ENCODE data around the gene LTBP3.

The LTBP3 gene

GRCh38 chr11:65542738-65543390, 15.3 kb downstream of the LTBP3 start:
- Histone ChIP-seq H3K9ac (ENCODE audit: low read depth in 1 of 2, low read length in 2 of 2) (no peak overlapping the region), H3K4me1 (ENCODE audit: control insufficient read depth in 2 of 2, insufficient read depth in 2 of 2, low read length in 2 of 2) (peaks cover 19 to 23% of the 10 kb centered on the region in 2 donors), H3K9me3 (ENCODE audit: control insufficient read depth in 2 of 2, low read length in 2 of 2) (no peaks in the 10 kb centered on the region), H3K27ac (ENCODE audit: low read depth in 2 of 2, low read length in 2 of 2) (no peak overlapping the region), H3K4me3 (ENCODE audit: low read length in 2 of 2) (no peak overlapping the region), H3K36me3 (ENCODE audit: control insufficient read depth in 2 of 2, insufficient read depth in 2 of 2, low read length in 2 of 2) (peaks cover 3 to 12% of the 10 kb centered on the region in 2 donors), H3K27me3 (ENCODE audit: control insufficient read depth in 2 of 2, insufficient read depth in 2 of 2, low read length in 2 of 2) (no peaks in the 10 kb centered on the region)

- Histone ChIP-seq H3K27me3 (ENCODE audit: control insufficient read depth in 2 of 2, insufficient read depth in 2 of 2, low read length in 2 of 2) (no peaks in the 10 kb centered on the region), H3K9me3 (ENCODE audit: control insufficient read depth in 2 of 2, low read length in 2 of 2) (no peaks in the 10 kb centered on the region), H3K36me3 (ENCODE audit: control insufficient read depth in 2 of 2, insufficient read depth in 2 of 2, low read length in 2 of 2) (peaks cover 13 to 24% of the 10 kb centered on the region in 2 donors), H3K4me3 (ENCODE audit: low read length in 2 of 2) (peak overlapping the region; percentile 89), H3K9ac (ENCODE audit: low read depth in 1 of 2, low read length in 2 of 2) (peak overlapping the region; percentile 49 to 68), H3K27ac (ENCODE audit: low read depth in 2 of 2, low read length in 2 of 2) (peak overlapping the region; percentile 88 to 93), H3K4me1 (ENCODE audit: control insufficient read depth in 2 of 2, insufficient read depth in 2 of 2, low read length in 2 of 2) (peaks cover 19 to 23% of the 10 kb centered on the region in 2 donors)
Measured at GRCh38 chr11:65541093-65541982, 16.8 kb downstream of the LTBP3 start.

- peak overlapping the region; percentile 88 to 93 for H3K27ac ChIP-seq (ENCODE audit: low read depth in 2 of 2, low read length in 2 of 2)
- H3K4me3 ChIP-seq (ENCODE audit: low read length in 2 of 2) = peak overlapping the region; percentile 89
- no peaks in the 10 kb centered on the region for H3K27me3 ChIP-seq (ENCODE audit: control insufficient read depth in 2 of 2, insufficient read depth in 2 of 2, low read length in 2 of 2)
- peak overlapping the region; percentile 73 to 77 for H3K9ac ChIP-seq (ENCODE audit: low read depth in 1 of 2, low read length in 2 of 2)
- H3K9me3 ChIP-seq (ENCODE audit: control insufficient read depth in 2 of 2, low read length in 2 of 2) = no peaks in the 10 kb centered on the region
- peaks cover 16 to 31% of the 10 kb centered on the region in 2 donors for H3K36me3 ChIP-seq (ENCODE audit: control insufficient read depth in 2 of 2, insufficient read depth in 2 of 2, low read length in 2 of 2)
- peaks cover 17 to 19% of the 10 kb centered on the region in 2 donors for H3K4me1 ChIP-seq (ENCODE audit: control insufficient read depth in 2 of 2, insufficient read depth in 2 of 2, low read length in 2 of 2)
Measured at GRCh38 chr11:65540290-65541092, 17.7 kb downstream of the LTBP3 start.

DNA sequence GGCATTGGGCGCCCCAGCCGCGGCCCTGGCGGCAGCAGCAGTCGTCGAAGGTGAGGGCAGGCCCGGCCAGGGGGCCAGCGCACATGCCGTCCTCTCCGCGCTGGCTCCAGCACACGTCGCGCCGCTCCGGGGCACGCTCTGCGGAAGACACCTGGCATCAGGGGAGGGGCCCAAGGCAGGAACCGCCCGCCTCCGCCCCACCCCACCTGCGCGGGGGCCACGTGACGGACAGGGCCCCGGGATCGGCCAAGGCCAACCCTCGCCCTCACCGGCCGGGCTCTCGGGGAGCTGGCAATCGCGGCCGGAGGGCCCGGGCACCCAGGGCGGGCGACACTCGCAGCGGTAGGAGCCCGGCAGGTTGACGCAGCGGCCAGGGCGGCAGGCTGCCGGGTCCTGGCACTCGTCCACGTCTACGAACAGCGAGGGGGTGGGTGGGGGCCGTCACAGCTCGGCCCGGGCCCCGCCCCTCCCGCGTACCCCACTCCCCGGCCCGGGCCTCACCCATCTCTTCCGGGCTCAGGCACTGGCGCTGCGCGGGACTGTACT, 18.3 kb downstream of the LTBP3 start:
- Histone ChIP-seq H3K4me3 (ENCODE audit: low read length in 2 of 2) (peak overlapping the region; percentile 89), H3K4me1 (ENCODE audit: control insufficient read depth in 2 of 2, insufficient read depth in 2 of 2, low read length in 2 of 2) (peaks cover 16 to 19% of the 10 kb centered on the region in 2 donors), H3K9ac (ENCODE audit: low read depth in 1 of 2, low read length in 2 of 2) (peak overlapping the region; percentile 73 to 77), H3K9me3 (ENCODE audit: control insufficient read depth in 2 of 2, low read length in 2 of 2) (no peaks in the 10 kb centered on the region), H3K36me3 (ENCODE audit: control insufficient read depth in 2 of 2, insufficient read depth in 2 of 2, low read length in 2 of 2) (peaks cover 18 to 38% of the 10 kb centered on the region in 2 donors), H3K27ac (ENCODE audit: low read depth in 2 of 2, low read length in 2 of 2) (peak overlapping the region; percentile 88 to 93), H3K27me3 (ENCODE audit: control insufficient read depth in 2 of 2, insufficient read depth in 2 of 2, low read length in 2 of 2) (no peaks in the 10 kb centered on the region)

DNA sequence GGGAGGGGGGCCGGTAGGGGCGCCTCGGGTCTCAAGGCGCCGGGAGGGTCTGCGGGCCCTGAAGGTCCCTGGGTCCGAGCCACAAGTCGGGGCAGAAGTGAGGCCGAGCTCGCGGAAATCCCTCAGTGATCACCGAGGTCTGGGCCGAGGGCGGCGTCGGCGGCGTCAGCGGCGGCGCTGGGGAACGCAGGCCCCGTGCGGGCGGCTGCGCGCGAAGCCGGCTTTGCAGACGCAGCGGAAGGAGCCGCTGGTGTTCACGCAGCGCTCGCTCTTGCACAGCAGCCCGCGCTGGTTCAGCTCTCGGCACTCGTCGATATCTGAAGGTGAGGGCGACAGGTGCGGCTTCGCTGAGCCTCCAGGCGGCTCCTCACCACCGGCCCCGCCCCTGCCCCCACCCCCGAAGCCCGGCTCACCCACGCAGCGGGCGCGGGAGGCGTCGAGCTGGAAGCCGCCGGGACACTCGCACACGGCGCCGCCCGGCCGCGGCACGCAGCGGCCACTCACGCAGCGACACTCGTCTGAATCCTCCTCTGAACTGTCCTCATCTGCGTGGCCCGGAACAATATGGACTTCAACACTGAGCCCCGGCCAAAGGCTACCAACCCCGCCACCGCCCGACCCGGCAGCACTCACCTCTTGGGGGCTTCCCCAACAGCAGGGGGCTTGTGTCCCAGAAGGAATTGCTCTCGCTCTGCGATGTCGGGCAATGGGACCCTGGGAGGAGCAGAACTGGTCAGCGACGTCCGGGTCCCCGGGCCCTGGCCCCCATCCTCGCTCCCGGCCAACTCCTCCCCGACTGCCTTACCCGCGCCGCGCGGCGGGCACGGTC, 19.0 kb downstream of the LTBP3 start:
- Histone ChIP-seq H3K4me3 (ENCODE audit: low read length in 2 of 2) (peak overlapping the region in 1 of 2 donors; percentile 89), H3K4me1 (ENCODE audit: control insufficient read depth in 2 of 2, insufficient read depth in 2 of 2, low read length in 2 of 2) (peaks cover 16 to 19% of the 10 kb centered on the region in 2 donors), H3K9ac (ENCODE audit: low read depth in 1 of 2, low read length in 2 of 2) (peak overlapping the region in 1 of 2 donors; percentile 11)

DNA sequence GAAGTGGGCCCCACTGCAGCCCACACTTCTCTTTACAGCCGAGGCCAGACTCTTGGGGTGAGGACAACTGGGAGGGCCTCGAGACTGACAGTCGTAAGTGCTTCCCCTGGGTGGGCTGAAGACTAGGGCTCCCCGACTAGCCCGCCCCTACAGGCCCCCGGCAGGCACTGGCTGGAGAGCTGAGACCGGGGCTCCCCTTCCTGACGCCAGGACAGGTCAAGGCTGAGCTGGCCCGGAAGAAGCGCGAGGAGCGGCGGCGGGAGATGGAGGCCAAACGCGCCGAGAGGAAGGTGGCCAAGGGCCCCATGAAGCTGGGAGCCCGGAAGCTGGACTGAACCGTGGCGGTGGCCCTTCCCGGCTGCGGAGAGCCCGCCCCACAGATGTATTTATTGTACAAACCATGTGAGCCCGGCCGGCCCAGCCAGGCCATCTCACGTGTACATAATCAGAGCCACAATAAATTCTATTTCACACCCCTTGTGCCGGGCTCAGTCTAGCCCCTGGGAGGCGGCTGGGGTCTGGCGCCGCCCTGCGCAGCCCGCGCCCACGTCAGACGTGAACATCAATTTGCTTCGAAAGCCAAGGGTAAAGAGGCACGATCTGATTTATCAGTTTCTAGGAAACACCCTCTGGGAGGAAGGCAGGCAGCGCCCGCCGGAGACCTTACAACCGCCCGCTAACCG, 19.8 kb downstream of the LTBP3 start:
- H3K4me1 ChIP-seq (ENCODE audit: control insufficient read depth in 2 of 2, insufficient read depth in 2 of 2, low read length in 2 of 2) = peaks cover 16 to 19% of the 10 kb centered on the region in 2 donors
- no peak overlapping the region for H3K27ac ChIP-seq (ENCODE audit: low read depth in 2 of 2, low read length in 2 of 2)
- H3K9ac ChIP-seq (ENCODE audit: low read depth in 1 of 2, low read length in 2 of 2) = no peak overlapping the region
- H3K36me3 ChIP-seq (ENCODE audit: control insufficient read depth in 2 of 2, insufficient read depth in 2 of 2, low read length in 2 of 2) = peaks cover 25 to 40% of the 10 kb centered on the region in 2 donors
- H3K4me3 ChIP-seq (ENCODE audit: low read length in 2 of 2) = no peak overlapping the region
- no peaks in the 10 kb centered on the region for H3K9me3 ChIP-seq (ENCODE audit: control insufficient read depth in 2 of 2, low read length in 2 of 2)
- no peaks in the 10 kb centered on the region for H3K27me3 ChIP-seq (ENCODE audit: control insufficient read depth in 2 of 2, insufficient read depth in 2 of 2, low read length in 2 of 2)

More for the DNA sequence above, 19.0 kb downstream of the LTBP3 start:
- H3K36me3 ChIP-seq (ENCODE audit: control insufficient read depth in 2 of 2, insufficient read depth in 2 of 2, low read length in 2 of 2) = peaks cover 23 to 38% of the 10 kb centered on the region in 2 donors
- H3K27me3 ChIP-seq (ENCODE audit: control insufficient read depth in 2 of 2, insufficient read depth in 2 of 2, low read length in 2 of 2) = no peaks in the 10 kb centered on the region
- no peaks in the 10 kb centered on the region for H3K9me3 ChIP-seq (ENCODE audit: control insufficient read depth in 2 of 2, low read length in 2 of 2)
- peak overlapping the region; percentile 88 to 93 for H3K27ac ChIP-seq (ENCODE audit: low read depth in 2 of 2, low read length in 2 of 2)

GRCh38 chr11:65537620-65538231, 20.4 kb downstream of the LTBP3 start:
- no peaks in the 10 kb centered on the region for H3K27me3 ChIP-seq (ENCODE audit: control insufficient read depth in 2 of 2, insufficient read depth in 2 of 2, low read length in 2 of 2)
- H3K36me3 ChIP-seq (ENCODE audit: control insufficient read depth in 2 of 2, insufficient read depth in 2 of 2, low read length in 2 of 2) = peaks cover 30 to 42% of the 10 kb centered on the region in 2 donors
- peaks cover 16 to 19% of the 10 kb centered on the region in 2 donors for H3K4me1 ChIP-seq (ENCODE audit: control insufficient read depth in 2 of 2, insufficient read depth in 2 of 2, low read length in 2 of 2)
- no peaks in the 10 kb centered on the region for H3K9me3 ChIP-seq (ENCODE audit: control insufficient read depth in 2 of 2, low read length in 2 of 2)
- H3K4me3 ChIP-seq (ENCODE audit: low read length in 2 of 2) = no peak overlapping the region
- no peak overlapping the region for H3K27ac ChIP-seq (ENCODE audit: low read depth in 2 of 2, low read length in 2 of 2)
- H3K9ac ChIP-seq (ENCODE audit: low read depth in 1 of 2, low read length in 2 of 2) = no peak overlapping the region

DNA sequence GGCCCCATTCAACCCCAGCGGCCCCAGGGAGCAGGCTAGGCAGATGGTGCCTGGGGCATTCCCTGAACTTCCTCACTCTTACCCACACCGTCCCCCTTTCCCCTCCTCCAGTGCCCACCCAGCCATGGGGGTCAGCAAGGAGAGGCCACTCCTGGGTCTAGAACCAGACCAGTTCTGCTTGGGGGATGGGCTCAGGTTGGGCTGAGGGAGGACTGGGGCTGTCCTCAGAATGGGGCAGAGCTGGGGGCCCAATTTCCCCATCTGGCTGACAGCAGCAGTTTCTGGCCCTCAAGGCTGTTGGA, 20.9 kb downstream of the LTBP3 start:
- Histone ChIP-seq H3K36me3 (ENCODE audit: control insufficient read depth in 2 of 2, insufficient read depth in 2 of 2, low read length in 2 of 2) (peaks cover 34 to 43% of the 10 kb centered on the region in 2 donors), H3K27ac (ENCODE audit: low read depth in 2 of 2, low read length in 2 of 2) (no peak overlapping the region), H3K27me3 (ENCODE audit: control insufficient read depth in 2 of 2, insufficient read depth in 2 of 2, low read length in 2 of 2) (no peaks in the 10 kb centered on the region), H3K4me3 (ENCODE audit: low read length in 2 of 2) (no peak overlapping the region), H3K4me1 (ENCODE audit: control insufficient read depth in 2 of 2, insufficient read depth in 2 of 2, low read length in 2 of 2) (peaks cover 16 to 19% of the 10 kb centered on the region in 2 donors), H3K9ac (ENCODE audit: low read depth in 1 of 2, low read length in 2 of 2) (no peak overlapping the region), H3K9me3 (ENCODE audit: control insufficient read depth in 2 of 2, low read length in 2 of 2) (no peaks in the 10 kb centered on the region)

Measured in mucosa of rectum (tissue), 2 donors.